A673 (cell line): ENCODE measurements around the gene LRSAM1.

ENCODE experiments used
- EZH2 ChIP-seq: fragments of 200-600 bp; sonication (generic); IDR thresholded peaks from 2 replicates; pipeline ENCODE4 v1.6.1; 2017; ENCODE audit warnings: borderline replicate concordance, low read depth, mild to moderate bottlenecking, mixed read lengths, antibody characterized with exemption, low read length; ENCODE audit not compliant: poor library complexity, severe bottlenecking
- TF ChIP-seq, protein P1 (sequence below): fragments of 300-800, 200-600 bp; sonication (generic); conservative IDR thresholded peaks from 2 replicates; pipeline ENCODE4 v1.5.1; 2017; ENCODE audit warnings: low read depth, mild to moderate bottlenecking, antibody characterized with exemption, low read length, moderate library complexity, mixed read lengths

DNA sequence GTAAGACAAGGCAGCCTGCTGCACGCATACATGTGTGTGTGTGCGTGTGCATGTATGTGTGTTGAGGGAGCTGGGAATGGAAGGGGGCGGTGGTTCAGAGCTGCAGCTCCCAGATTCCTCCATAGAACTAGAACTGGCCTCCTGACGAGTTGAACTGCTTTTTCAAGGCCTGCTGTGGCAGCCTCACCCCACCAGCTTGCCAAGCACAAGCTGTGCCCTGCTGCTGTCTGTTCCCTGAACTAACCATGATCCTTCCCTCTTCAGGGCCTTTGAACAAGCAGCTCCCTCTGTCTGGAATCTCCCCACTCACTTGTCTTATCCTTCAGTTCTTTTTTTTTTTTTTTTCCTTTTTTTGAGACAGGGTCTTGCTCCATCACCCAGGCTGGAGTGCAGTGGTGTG is 22.6 kb downstream of the LRSAM1 start:
- TF ChIP-seq, protein P1, sequence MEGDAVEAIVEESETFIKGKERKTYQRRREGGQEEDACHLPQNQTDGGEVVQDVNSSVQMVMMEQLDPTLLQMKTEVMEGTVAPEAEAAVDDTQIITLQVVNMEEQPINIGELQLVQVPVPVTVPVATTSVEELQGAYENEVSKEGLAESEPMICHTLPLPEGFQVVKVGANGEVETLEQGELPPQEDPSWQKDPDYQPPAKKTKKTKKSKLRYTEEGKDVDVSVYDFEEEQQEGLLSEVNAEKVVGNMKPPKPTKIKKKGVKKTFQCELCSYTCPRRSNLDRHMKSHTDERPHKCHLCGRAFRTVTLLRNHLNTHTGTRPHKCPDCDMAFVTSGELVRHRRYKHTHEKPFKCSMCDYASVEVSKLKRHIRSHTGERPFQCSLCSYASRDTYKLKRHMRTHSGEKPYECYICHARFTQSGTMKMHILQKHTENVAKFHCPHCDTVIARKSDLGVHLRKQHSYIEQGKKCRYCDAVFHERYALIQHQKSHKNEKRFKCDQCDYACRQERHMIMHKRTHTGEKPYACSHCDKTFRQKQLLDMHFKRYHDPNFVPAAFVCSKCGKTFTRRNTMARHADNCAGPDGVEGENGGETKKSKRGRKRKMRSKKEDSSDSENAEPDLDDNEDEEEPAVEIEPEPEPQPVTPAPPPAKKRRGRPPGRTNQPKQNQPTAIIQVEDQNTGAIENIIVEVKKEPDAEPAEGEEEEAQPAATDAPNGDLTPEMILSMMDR = no peak
- no peak for TF ChIP-seq EZH2
